GM18520 (cell line): ENCODE data around the gene EXOC3L2.

Source experiments
- ATAC-seq: cut with Tn5 transposase; IDR thresholded peaks from one replicate; pipeline ENCODE4 v1.9.1; 2021; ENCODE audit not compliant: unreplicated experiment

Gene EXOC3L2

DNA sequence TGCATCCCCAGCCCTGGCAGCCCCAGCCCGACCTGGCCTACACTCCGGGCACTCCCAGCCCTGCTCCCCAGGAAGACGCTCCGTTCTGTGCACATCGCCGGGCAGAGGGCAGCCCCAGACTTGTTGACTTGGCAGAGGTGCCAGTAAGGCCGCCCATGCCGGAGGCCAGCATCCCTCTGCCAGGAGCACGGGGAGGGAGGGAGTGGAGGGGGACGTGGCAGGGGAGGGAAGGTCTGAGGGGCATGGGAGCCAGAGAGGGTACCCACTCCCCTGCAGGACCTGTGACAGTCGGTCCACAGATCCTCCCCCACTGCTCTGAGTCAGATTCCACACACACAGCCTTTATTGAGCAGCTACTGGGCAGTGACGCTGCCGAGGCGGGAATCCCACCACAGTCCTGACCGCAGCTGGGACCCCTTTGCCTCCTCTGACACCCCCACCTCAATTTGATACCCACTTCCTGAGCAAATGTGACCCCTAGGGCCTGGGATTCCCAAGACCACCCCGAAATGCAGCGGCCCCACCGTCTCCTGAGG, 82.5 kb downstream of the EXOC3L2 start:
- no peak for ATAC-seq
